Panc1 (cell line): ENCODE measurements around the gene MEP1B.

Source experiments
- SIN3A ChIP-seq: IDR thresholded peaks from 2 replicates; pipeline ENCODE4 v1.6.1; 2012; ENCODE audit warnings: low read depth, mild to moderate bottlenecking, low read length, moderate library complexity, borderline replicate concordance; ENCODE audit not compliant: insufficient read depth
- TCF7L2 ChIP-seq: IDR thresholded peaks from 2 replicates; pipeline ENCODE4 v1.6.1; 2011; ENCODE audit warnings: mild to moderate bottlenecking, low read depth, low read length, inconsistent platforms
- TF ChIP-seq, protein P1 (sequence below): fragments of 450-650 bp; IDR thresholded peaks from 2 replicates; pipeline ENCODE4 v1.5.1; 2017; ENCODE audit warnings: mild to moderate bottlenecking

GRCh38 chr18:32200766-32201165, 10.9 kb downstream of the MEP1B start:
- TF ChIP-seq TCF7L2 (no peak), SIN3A (no peak)
- TF ChIP-seq, protein P1, sequence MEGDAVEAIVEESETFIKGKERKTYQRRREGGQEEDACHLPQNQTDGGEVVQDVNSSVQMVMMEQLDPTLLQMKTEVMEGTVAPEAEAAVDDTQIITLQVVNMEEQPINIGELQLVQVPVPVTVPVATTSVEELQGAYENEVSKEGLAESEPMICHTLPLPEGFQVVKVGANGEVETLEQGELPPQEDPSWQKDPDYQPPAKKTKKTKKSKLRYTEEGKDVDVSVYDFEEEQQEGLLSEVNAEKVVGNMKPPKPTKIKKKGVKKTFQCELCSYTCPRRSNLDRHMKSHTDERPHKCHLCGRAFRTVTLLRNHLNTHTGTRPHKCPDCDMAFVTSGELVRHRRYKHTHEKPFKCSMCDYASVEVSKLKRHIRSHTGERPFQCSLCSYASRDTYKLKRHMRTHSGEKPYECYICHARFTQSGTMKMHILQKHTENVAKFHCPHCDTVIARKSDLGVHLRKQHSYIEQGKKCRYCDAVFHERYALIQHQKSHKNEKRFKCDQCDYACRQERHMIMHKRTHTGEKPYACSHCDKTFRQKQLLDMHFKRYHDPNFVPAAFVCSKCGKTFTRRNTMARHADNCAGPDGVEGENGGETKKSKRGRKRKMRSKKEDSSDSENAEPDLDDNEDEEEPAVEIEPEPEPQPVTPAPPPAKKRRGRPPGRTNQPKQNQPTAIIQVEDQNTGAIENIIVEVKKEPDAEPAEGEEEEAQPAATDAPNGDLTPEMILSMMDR: no peak
